DOHH2 (cell line): ENCODE results near the gene CEACAM19.

ENCODE experiments used
- CTCF ChIP-seq: fragments of 200-600 bp; sonication (generic); IDR thresholded peaks from one replicate; pipeline ENCODE4 v1.5.1; 2014; ENCODE audit warnings: antibody characterized with exemption, mild to moderate bottlenecking, low read depth, low read length; ENCODE audit not compliant: poor library complexity, severe bottlenecking
- EZH2phosphoT487 ChIP-seq: fragments of 200-600 bp; sonication (generic); IDR thresholded peaks from 2 replicates; pipeline ENCODE4 v1.6.1; 2017; ENCODE audit warnings: borderline replicate concordance, mild to moderate bottlenecking, antibody characterized with exemption, low read length, moderate library complexity, mixed read lengths

- TF ChIP-seq CTCF (no peak), EZH2phosphoT487 (no peak)
These were observed 9.4 kb upstream of the CEACAM19 start for GRCh38 chr19:44661904-44662303.
